HG03457 (cell line): ENCODE data around the gene SMDT1.
"Not testable (repeated sequence)": the region's sequence is repeated elsewhere in the genome, so short reads cannot be mapped to it uniquely, and the experiment has no call there.

ENCODE experiments used
- ATAC-seq: cut with Tn5 transposase; IDR thresholded peaks from one replicate; pipeline ENCODE4 v1.9.1; 2021; ENCODE audit warnings: moderate number of reproducible peaks; ENCODE audit not compliant: unreplicated experiment

SMDT1 gene

GRCh38 chr22:42108848-42109247 lies 29.3 kb downstream of the SMDT1 start:
- no peak for ATAC-seq

- ATAC-seq, result no peak
These were observed 32.3 kb downstream of the SMDT1 start for GRCh38 chr22:42111798-42112197.

- ATAC-seq, result not testable (repeated sequence)
These were observed 33.3 kb downstream of the SMDT1 start for GRCh38 chr22:42112793-42113192.

- no peak for ATAC-seq
These were observed 35.2 kb downstream of the SMDT1 start for GRCh38 chr22:42114721-42115120.

GRCh38 chr22:42115420-42115830 lies 35.9 kb downstream of the SMDT1 start:
- not testable (repeated sequence) for ATAC-seq

- no peak for ATAC-seq
These were observed 37.4 kb downstream of the SMDT1 start for GRCh38 chr22:42116848-42117424.

GRCh38 chr22:42120231-42121021 lies 40.9 kb downstream of the SMDT1 start:
- not testable (repeated sequence) for ATAC-seq

- not testable (repeated sequence) for ATAC-seq
These were observed 44.0 kb downstream of the SMDT1 start for GRCh38 chr22:42123529-42123928.

- ATAC-seq, result no peak
These were observed 48.1 kb downstream of the SMDT1 start for GRCh38 chr22:42127606-42128005.

GRCh38 chr22:42128007-42128406 lies 48.5 kb downstream of the SMDT1 start:
- ATAC-seq, result not testable (repeated sequence)

- not testable (repeated sequence) for ATAC-seq
These were observed 49.5 kb downstream of the SMDT1 start for GRCh38 chr22:42128776-42129694.

GRCh38 chr22:42130182-42130581 lies 50.7 kb downstream of the SMDT1 start:
- ATAC-seq, result not testable (repeated sequence)

- not testable (repeated sequence) for ATAC-seq
These were observed 51.3 kb downstream of the SMDT1 start, which contains the start of gene CYP2D6 for GRCh38 chr22:42130639-42131431. Gene CYP2D6 (minus strand): TSS chr22:42130810. CDS start chr22:42130791, 19 bp downstream.

- ATAC-seq, result no peak
These were observed 52.1 kb downstream of the SMDT1 start for GRCh38 chr22:42131562-42131961.

- no peak for ATAC-seq
These were observed 53.0 kb downstream of the SMDT1 start for GRCh38 chr22:42132457-42132856.
